Gastroesophageal sphincter (tissue), 3 donors: ENCODE data around the gene CACNG4.

Source experiments
- EP300 ChIP-seq: sonication (generic); formaldehyde crosslinking; IDR thresholded peaks from one replicate; pipeline ENCODE4 v1.6.1; 2017; ENCODE audit warnings: antibody characterized with exemption, mild to moderate bottlenecking
- POLR2A ChIP-seq, 2 donors: fragments of 450-650 bp; IDR thresholded peaks; one replicate each; pipeline ENCODE4 v1.6.1; 2017; ENCODE audit warnings: antibody characterized with exemption in 2 of 2, mild to moderate bottlenecking in 2 of 2, moderate library complexity in 1 of 2
- POLR2AphosphoS5 ChIP-seq: sonication (generic); formaldehyde crosslinking; IDR thresholded peaks from one replicate; pipeline ENCODE4 v1.6.1; 2017; ENCODE audit warnings: antibody characterized with exemption
- TF ChIP-seq, protein P1 (sequence below), 4 experiments: fragments of 200-600 bp in 2 of 4; fragments of 450-650 bp in 2 of 4; sonication (generic) in 1 of 4; IDR thresholded peaks; one replicate each; pipeline ENCODE4 v1.5.1; 2017 to 2019; ENCODE audit warnings: antibody characterized with exemption in 4 of 4, mild to moderate bottlenecking in 2 of 4, moderate library complexity in 2 of 4

- TF ChIP-seq POLR2AphosphoS5 (no peak), POLR2A (IDR thresholded peaks at IDR 0.05) (no peak), EP300 (no peak)
- TF ChIP-seq, protein P1, sequence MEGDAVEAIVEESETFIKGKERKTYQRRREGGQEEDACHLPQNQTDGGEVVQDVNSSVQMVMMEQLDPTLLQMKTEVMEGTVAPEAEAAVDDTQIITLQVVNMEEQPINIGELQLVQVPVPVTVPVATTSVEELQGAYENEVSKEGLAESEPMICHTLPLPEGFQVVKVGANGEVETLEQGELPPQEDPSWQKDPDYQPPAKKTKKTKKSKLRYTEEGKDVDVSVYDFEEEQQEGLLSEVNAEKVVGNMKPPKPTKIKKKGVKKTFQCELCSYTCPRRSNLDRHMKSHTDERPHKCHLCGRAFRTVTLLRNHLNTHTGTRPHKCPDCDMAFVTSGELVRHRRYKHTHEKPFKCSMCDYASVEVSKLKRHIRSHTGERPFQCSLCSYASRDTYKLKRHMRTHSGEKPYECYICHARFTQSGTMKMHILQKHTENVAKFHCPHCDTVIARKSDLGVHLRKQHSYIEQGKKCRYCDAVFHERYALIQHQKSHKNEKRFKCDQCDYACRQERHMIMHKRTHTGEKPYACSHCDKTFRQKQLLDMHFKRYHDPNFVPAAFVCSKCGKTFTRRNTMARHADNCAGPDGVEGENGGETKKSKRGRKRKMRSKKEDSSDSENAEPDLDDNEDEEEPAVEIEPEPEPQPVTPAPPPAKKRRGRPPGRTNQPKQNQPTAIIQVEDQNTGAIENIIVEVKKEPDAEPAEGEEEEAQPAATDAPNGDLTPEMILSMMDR (IDR thresholded peaks at IDR 0.05): no peak
Measured at GRCh38 chr17:67078292-67078691, 113.8 kb downstream of the CACNG4 start.
